Loucy (cell line): ENCODE results near the gene RAB30.

Experiments used
- H2AFZ ChIP-seq: fragments of 200-600 bp; sonication (generic); 2 replicates; pipeline ENCODE4 v1.6.0; 2016; ENCODE audit warnings: antibody characterized with exemption, mild to moderate bottlenecking, low read length, moderate library complexity
- H3F3A ChIP-seq: fragments of 200-600 bp; 2 replicates; pipeline ENCODE4 v1.6.0; 2016; ENCODE audit warnings: antibody characterized with exemption, low read depth, mild to moderate bottlenecking
- H3K27me3 ChIP-seq: fragments of 200-600 bp; sonication (generic); 2 replicates; pipeline ENCODE4 v1.6.1; 2014; ENCODE audit warnings: low read length, mild to moderate bottlenecking; ENCODE audit not compliant: insufficient read depth, poor library complexity, severe bottlenecking
- H3K36me3 ChIP-seq: fragments of 200-600 bp; sonication (generic); 2 replicates; pipeline ENCODE4 v1.6.1; 2016; ENCODE audit warnings: low read length; ENCODE audit not compliant: insufficient read depth
- H3K4me1 ChIP-seq: fragments of 200-600 bp; sonication (generic); 2 replicates; pipeline ENCODE4 v1.5.1; 2014; ENCODE audit warnings: low read length, mild to moderate bottlenecking; ENCODE audit not compliant: insufficient read depth, poor library complexity, severe bottlenecking
- H3K4me2 ChIP-seq: fragments of 200-600 bp; sonication (generic); 2 replicates; pipeline ENCODE4 v1.6.0; 2014; ENCODE audit warnings: antibody characterized with exemption, low read length, low read depth, mild to moderate bottlenecking; ENCODE audit not compliant: poor library complexity, severe bottlenecking
- H3K4me3 ChIP-seq: fragments of 200-600 bp; sonication (generic); 2 replicates; pipeline ENCODE4 v1.5.1; 2014; ENCODE audit warnings: low read length, mild to moderate bottlenecking, mixed read lengths; ENCODE audit not compliant: poor library complexity, severe bottlenecking
- H3K79me2 ChIP-seq: fragments of 200-600 bp; sonication (generic); 2 replicates; pipeline ENCODE4 v1.6.1; 2014; ENCODE audit warnings: low read length; ENCODE audit not compliant: insufficient read depth
- H3K9ac ChIP-seq: fragments of 200-600 bp; sonication (generic); 2 replicates; pipeline ENCODE4 v1.6.0; 2014; ENCODE audit warnings: mild to moderate bottlenecking, low read depth, low read length, moderate library complexity; ENCODE audit not compliant: poor library complexity, severe bottlenecking
- H3K9me2 ChIP-seq: fragments of 200-600 bp; sonication (generic); replicated peaks from 2 replicates; pipeline ENCODE4 v1.6.1; 2016; ENCODE audit warnings: low read depth, low read length, mixed read lengths
- H3K9me3 ChIP-seq: fragments of 200-600 bp; sonication (generic); 2 replicates; pipeline ENCODE4 v1.6.1; 2014; ENCODE audit warnings: mild to moderate bottlenecking, antibody characterized with exemption, low read length, low read depth; ENCODE audit not compliant: insufficient read depth
- H4K20me1 ChIP-seq: fragments of 200-600 bp; sonication (generic); 2 replicates; pipeline ENCODE4 v1.6.0; 2014; ENCODE audit warnings: antibody characterized with exemption, low read length, mild to moderate bottlenecking; ENCODE audit not compliant: insufficient read depth, poor library complexity, severe bottlenecking
- CTCF ChIP-seq: fragments of 200-600 bp; sonication (generic); conservative IDR thresholded peaks from 2 replicates; pipeline ENCODE4 v1.5.1; 2014; ENCODE audit warnings: mild to moderate bottlenecking, antibody characterized with exemption, low read length
- EZH2phosphoT487 ChIP-seq: fragments of 200-600 bp; IDR thresholded peaks from 2 replicates; pipeline ENCODE4 v1.6.1; 2018; ENCODE audit warnings: antibody characterized with exemption, mild to moderate bottlenecking, moderate library complexity, borderline replicate concordance

RAB30 gene

DNA sequence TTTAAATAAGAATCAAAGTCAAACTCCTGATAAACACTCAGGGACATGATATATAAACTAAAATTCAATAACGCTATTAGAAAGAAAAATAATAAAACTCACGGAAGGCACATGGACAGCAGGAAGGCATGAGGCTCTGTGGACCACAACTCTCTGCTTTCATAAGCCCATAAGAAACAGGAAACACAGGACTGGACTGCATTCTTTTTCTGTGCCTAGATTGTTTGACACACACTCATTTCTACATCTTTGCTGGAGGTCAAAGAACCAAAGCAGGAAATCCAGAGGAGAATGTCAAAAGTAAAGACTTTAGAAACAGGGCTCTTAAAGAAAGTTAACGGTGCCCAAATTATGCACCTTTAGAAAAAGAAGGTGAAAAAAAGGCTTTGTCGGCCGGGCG, 71.3 kb downstream of the RAB30 start:
- no peaks in the 10 kb centered on the region for H3K9me2 ChIP-seq
- no peak overlapping the region for H3K9ac ChIP-seq
- H3K4me2 ChIP-seq, result no peak overlapping the region
- H3F3A ChIP-seq, result no peaks in the 10 kb centered on the region
- no peak for TF ChIP-seq CTCF
- no peak for TF ChIP-seq EZH2phosphoT487
- peaks cover 18% of the 10 kb centered on the region for H3K4me1 ChIP-seq
- no peak overlapping the region for H2AFZ ChIP-seq
- H3K36me3 ChIP-seq, result no peaks in the 10 kb centered on the region
- no peaks in the 10 kb centered on the region for H3K9me3 ChIP-seq
- no peaks in the 10 kb centered on the region for H4K20me1 ChIP-seq
- H3K27me3 ChIP-seq, result no peaks in the 10 kb centered on the region
- H3K4me3 ChIP-seq, result no peak overlapping the region
- no peaks in the 10 kb centered on the region for H3K79me2 ChIP-seq

- no peak overlapping the region for H3K4me3 ChIP-seq
- TF ChIP-seq CTCF (no peak), EZH2phosphoT487 (no peak)
- H3K36me3 ChIP-seq, result no peaks in the 10 kb centered on the region
- H3K4me1 ChIP-seq, result peaks cover 18% of the 10 kb centered on the region
- no peaks in the 10 kb centered on the region for H3K79me2 ChIP-seq
- H3K9me2 ChIP-seq, result no peaks in the 10 kb centered on the region
- no peak overlapping the region for H2AFZ ChIP-seq
- no peaks in the 10 kb centered on the region for H3K9me3 ChIP-seq
- H3K4me2 ChIP-seq, result no peak overlapping the region
- H3F3A ChIP-seq, result no peaks in the 10 kb centered on the region
- H3K27me3 ChIP-seq, result no peaks in the 10 kb centered on the region
- no peak overlapping the region for H3K9ac ChIP-seq
- H4K20me1 ChIP-seq, result no peaks in the 10 kb centered on the region
Observed at GRCh38 chr11:82999232-82999631, 72.5 kb downstream of the RAB30 start.

DNA sequence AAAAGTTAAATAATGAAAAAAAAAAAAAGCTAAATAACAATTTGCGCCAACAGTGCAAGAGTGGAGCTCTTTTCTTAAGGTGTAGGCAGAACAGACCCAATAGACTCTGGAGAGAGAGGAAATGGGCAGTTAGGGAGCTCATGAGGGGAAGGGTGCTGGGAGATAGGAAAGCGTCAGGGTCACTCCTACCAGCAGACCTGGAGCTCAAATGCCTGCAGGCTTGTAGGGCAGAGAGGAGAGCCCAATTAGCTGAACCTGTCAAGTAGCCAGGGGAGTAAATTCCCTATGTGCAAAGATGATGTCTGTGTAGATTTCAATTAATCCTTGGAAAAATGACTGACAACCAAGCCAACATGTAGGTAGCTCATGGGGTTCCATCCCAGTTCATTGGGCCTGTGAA, 73.0 kb downstream of the RAB30 start:
- Histone ChIP-seq H4K20me1 (no peaks in the 10 kb centered on the region), H3K4me1 (peaks cover 18% of the 10 kb centered on the region), H3K36me3 (no peaks in the 10 kb centered on the region), H3K79me2 (no peaks in the 10 kb centered on the region), H3K9me3 (no peaks in the 10 kb centered on the region), H3K27me3 (no peaks in the 10 kb centered on the region), H2AFZ (no peak overlapping the region), H3K9ac (no peak overlapping the region), H3F3A (no peaks in the 10 kb centered on the region), H3K4me2 (no peak overlapping the region), H3K9me2 (no peaks in the 10 kb centered on the region), H3K4me3 (no peak overlapping the region)
- TF ChIP-seq CTCF (no peak), EZH2phosphoT487 (no peak)
